Measurements from ENCODE around the gene IGSF11. TPM values are rescaled to one million over a fixed set of nuclear protein-coding genes. Genes with fewer than 3 reads are reported as not detected.

IGSF11 gene
- total and polyA plus RNA-seq, 2 of the 4 experiments (the other 2 are of a cell fraction): 0.18 TPM; not detected in 1

GRCh38 chr3:118909763-118910162 lies 124.9 kb downstream of the IGSF11 start:
- H4K5ac ChIP-seq (ENCODE audit: low read depth, low read length): no peak overlapping the region
- POLR2A ChIA-PET (ENCODE audit: unreplicated experiment): no interaction called here

More at GRCh38 chr3:118909763-118910162, 124.9 kb downstream of the IGSF11 start:
- H3K18ac ChIP-seq (ENCODE audit: low read depth, low read length): no peak overlapping the region
- intact Hi-C loops (cut with micrococcal nuclease): no loop called here
- no peak overlapping the region for H4K8ac ChIP-seq (ENCODE audit: low read depth in 2 of 2, low read length in 2 of 2)
- no peak overlapping the region for H3K9ac ChIP-seq (ENCODE audit: low read depth, low read length)
- dilution Hi-C loops (cut with HindIII; ENCODE audit: low sequenced_read_pairs, unreplicated experiment): no loop called here
- ATAC-seq (ENCODE audit: low read depth) (no peak), DNase-seq (no peak)
- BruUV-seq (replicated peaks): no TSS peak
- no peaks in the 10 kb centered on the region for H3K36me3 ChIP-seq (ENCODE audit: control insufficient read depth, insufficient read depth, low read length)
- no peak overlapping the region for H4K91ac ChIP-seq (ENCODE audit: insufficient read depth, low read depth, low read length)
- no peak overlapping the region for H3K4me2 ChIP-seq (ENCODE audit: low read depth, low read length)
- in situ Hi-C loops (cut with MboI; ENCODE audit: low sequenced_read_pairs): no loop called here
- no peak overlapping the region for H3K4me3 ChIP-seq (ENCODE audit: insufficient read depth, low read depth, low read length)
- no peaks in the 10 kb centered on the region for H3K79me1 ChIP-seq (ENCODE audit: low read depth in 1 of 2, low read length in 2 of 2)
- no peaks in the 10 kb centered on the region for H3K9me1 ChIP-seq (ENCODE audit: insufficient read depth, low read length)
- H2BK15ac ChIP-seq (ENCODE audit: low read depth, low read length): no peak overlapping the region
- no peaks in the 10 kb centered on the region for H3K4me1 ChIP-seq (ENCODE audit: control insufficient read depth, insufficient read depth, low read length)
- H2BK120ac ChIP-seq (ENCODE audit: low read depth, low read length): no peak overlapping the region
- TF ChIP-seq SMC3 (IDR thresholded peaks at IDR 0.05; ENCODE audit: low read depth, low read length): no peak
- no peak for TF ChIP-seq CEBPB (IDR thresholded peaks at IDR 0.05; ENCODE audit: low read depth, low read length)
- no peak for TF ChIP-seq ELK1 (IDR thresholded peaks at IDR 0.05; ENCODE audit: borderline replicate concordance, low read depth, low read length)
- TF ChIP-seq RCOR1 (IDR thresholded peaks at IDR 0.05; ENCODE audit: insufficient replicate concordance, low read length): no peak
- TF ChIP-seq CTCF (conservative IDR thresholded peaks at IDR 0.05; ENCODE audit: low read depth, low read length): no peak
- TF ChIP-seq NFE2L2 (IDR thresholded peaks at IDR 0.05; ENCODE audit: low read depth, low read length): no peak
- no peak for TF ChIP-seq POLR2A (IDR thresholded peaks at IDR 0.05; ENCODE audit: low read depth, low read length)
- no peak for TF ChIP-seq MXI1 (IDR thresholded peaks at IDR 0.05; ENCODE audit: borderline replicate concordance, low read depth, low read length)
- TF ChIP-seq RAD21 (IDR thresholded peaks at IDR 0.05; ENCODE audit: low read length): no peak
- TF ChIP-seq MAZ (IDR thresholded peaks at IDR 0.05; ENCODE audit: borderline replicate concordance, low read depth, low read length): no peak
- no peak for TF ChIP-seq MAFK (IDR thresholded peaks at IDR 0.05; ENCODE audit: low read depth, low read length)
- no peak for TF ChIP-seq FOS (IDR thresholded peaks at IDR 0.05; ENCODE audit: low read depth, low read length)
- no peak for TF ChIP-seq BHLHE40 (IDR thresholded peaks at IDR 0.05; ENCODE audit: low read depth, low read length)
- TF ChIP-seq USF2 (IDR thresholded peaks at IDR 0.05; ENCODE audit: low read depth, low read length): no peak
- TF ChIP-seq CHD1 (IDR thresholded peaks at IDR 0.05; ENCODE audit: low read depth, low read length): no peak
- TF ChIP-seq RFX5 (IDR thresholded peaks at IDR 0.05; ENCODE audit: low read depth, low read length): no peak
- no peaks in the 10 kb centered on the region for H3K27me3 ChIP-seq (ENCODE audit: control insufficient read depth, insufficient read depth, low read length)
- no peak overlapping the region for H3K4ac ChIP-seq (ENCODE audit: low read depth, low read length)
- no peaks in the 10 kb centered on the region for H4K20me1 ChIP-seq (ENCODE audit: insufficient read depth, low read length)
- H3K27ac ChIP-seq (ENCODE audit: insufficient read depth, low read length): no peak overlapping the region
- no peak overlapping the region for H2BK5ac ChIP-seq (ENCODE audit: low read depth, low read length, poor library complexity, severe bottlenecking)
- H3K9me3 ChIP-seq (ENCODE audit: control insufficient read depth, insufficient read depth, low read length): no peaks in the 10 kb centered on the region
- no peak overlapping the region for H2AFZ ChIP-seq (replicated peaks; ENCODE audit: low read length, poor library complexity)
- H3K14ac ChIP-seq (replicated peaks; ENCODE audit: low read depth, low read length): no peak overlapping the region
- H2AK5ac ChIP-seq (ENCODE audit: low read depth, low read length): no peak overlapping the region
- no peak overlapping the region for H3K56ac ChIP-seq (ENCODE audit: extremely low read depth, insufficient read depth, low read length)
- CTCF ChIA-PET: interaction anchor here (0.6 kb wide), 1 partner anchor 530 kb away, joined by 11 read pairs; no protein-coding TSS in a partner anchor
- no peak overlapping the region for H2AK9ac ChIP-seq (replicated peaks; ENCODE audit: low read depth, low read length, poor library complexity)
- no peak overlapping the region for H3K23ac ChIP-seq (ENCODE audit: low read depth, low read length)
- H2BK20ac ChIP-seq (ENCODE audit: low read depth, low read length): no peak overlapping the region
